ENCODE data around the gene RTCA.
"Not testable (repeated sequence)": the region's sequence is repeated elsewhere in the genome, so short reads cannot be mapped to it uniquely, and the experiment has no call there.

The RTCA gene

DNA sequence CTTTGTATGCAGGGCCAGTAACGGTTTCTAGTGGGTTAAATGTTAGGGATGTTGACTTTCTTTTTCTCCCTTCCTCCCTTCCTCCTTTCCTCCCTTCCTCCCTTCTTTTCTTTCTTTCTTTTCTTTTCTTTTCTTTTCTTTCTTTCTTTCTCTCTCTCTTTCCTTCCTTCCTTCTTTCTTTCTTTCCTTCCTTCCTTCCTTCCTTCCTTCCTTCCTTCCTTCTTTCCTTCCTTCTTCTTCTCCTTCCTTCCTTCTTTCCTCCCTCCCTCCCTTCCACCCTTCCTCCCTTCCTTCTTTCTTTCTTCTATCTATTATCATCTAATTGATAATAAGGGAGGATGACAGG lies 60.3 kb downstream of the RTCA start:
- H3K27me3 Mint-ChIP-seq (ENCODE audit: low read depth); H3K9me3 Mint-ChIP-seq; H3K4me3 Mint-ChIP-seq; DNase-seq (ENCODE audit: low spot score); H3K27ac Mint-ChIP-seq; H3K4me1 Mint-ChIP-seq (ENCODE audit: low read depth); H3K36me3 Mint-ChIP-seq (ENCODE audit: low read depth): not testable (repeated sequence)

DNA sequence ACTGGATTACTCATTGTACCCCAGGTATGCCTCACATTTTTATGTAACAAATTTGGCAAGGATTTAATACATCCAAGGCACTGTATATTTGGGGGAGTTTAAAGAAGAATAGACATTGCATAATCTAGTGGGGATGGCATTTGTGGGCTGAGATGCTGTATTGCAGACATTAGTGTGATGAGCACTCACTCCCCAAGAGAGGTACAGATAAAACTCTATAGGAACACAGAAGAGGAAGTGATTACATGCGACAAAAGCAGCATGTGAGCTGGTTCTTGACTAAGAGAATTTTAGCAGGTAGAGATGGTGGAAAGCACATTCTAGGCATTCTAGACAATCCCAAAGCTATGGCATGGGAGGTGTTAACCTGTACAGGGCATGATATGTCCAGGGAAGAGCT lies 62.1 kb downstream of the RTCA start:
- peaks cover 10% of the 10 kb centered on the region for H3K27me3 Mint-ChIP-seq (ENCODE audit: low read depth)
- no peaks in the 10 kb centered on the region for H3K36me3 Mint-ChIP-seq (ENCODE audit: low read depth)
- H3K9me3 Mint-ChIP-seq = no peaks in the 10 kb centered on the region
- peaks cover 2% of the 10 kb centered on the region for H3K4me1 Mint-ChIP-seq (ENCODE audit: low read depth)
- no peak overlapping the region for H3K4me3 Mint-ChIP-seq
- DNase-seq (ENCODE audit: low spot score) = no peak
- no peak overlapping the region for H3K27ac Mint-ChIP-seq

DNA sequence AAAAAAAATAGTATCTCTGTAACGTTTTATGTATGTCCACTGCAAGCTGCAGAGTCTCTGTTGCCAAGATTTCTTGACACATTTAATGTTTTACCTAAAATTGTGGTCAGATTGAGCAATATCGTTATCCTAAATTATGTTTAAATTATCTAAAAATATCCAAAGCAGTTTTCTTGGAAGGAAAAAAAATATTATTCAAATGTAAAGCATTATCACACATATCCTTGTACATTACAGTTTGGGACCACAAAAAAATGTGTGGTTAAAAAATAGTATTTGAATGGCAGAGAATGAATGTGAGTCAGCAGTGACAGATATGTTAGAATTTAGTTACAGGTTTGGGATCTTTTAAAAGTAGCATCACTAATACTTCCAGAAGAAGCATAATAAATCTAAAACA lies 65.1 kb downstream of the RTCA start:
- not testable (repeated sequence) for H3K4me3 Mint-ChIP-seq; H3K27ac Mint-ChIP-seq; DNase-seq (ENCODE audit: low spot score); H3K36me3 Mint-ChIP-seq (ENCODE audit: low read depth); H3K4me1 Mint-ChIP-seq (ENCODE audit: low read depth); H3K9me3 Mint-ChIP-seq
- H3K27me3 Mint-ChIP-seq (ENCODE audit: low read depth) = peaks cover 13% of the 10 kb centered on the region

DNA sequence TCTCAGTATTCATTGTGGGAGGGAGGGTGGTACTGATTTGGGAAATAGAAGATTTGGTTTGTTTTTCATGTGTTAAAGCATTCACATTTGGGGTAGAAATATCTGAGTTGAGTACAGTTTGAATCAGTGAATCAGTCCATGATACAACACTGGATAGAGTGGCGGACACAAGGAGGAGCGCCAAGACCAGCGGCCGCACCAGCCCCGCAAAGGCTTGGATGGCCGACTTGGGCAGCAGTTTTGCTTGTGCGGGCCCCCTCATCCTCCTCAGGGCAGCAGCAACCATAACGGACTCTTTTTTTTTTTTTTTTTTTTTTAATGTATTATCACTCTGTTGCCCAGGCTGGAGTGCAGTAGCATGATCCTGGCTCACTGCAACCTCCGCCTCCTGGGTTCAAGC lies 66.3 kb downstream of the RTCA start:
- no peak for DNase-seq (ENCODE audit: low spot score)
- H3K27me3 Mint-ChIP-seq (ENCODE audit: low read depth) = peaks cover 20% of the 10 kb centered on the region
- H3K4me3 Mint-ChIP-seq = no peak overlapping the region
- H3K27ac Mint-ChIP-seq = no peak overlapping the region
- H3K9me3 Mint-ChIP-seq = no peaks in the 10 kb centered on the region
- H3K4me1 Mint-ChIP-seq (ENCODE audit: low read depth) = no peaks in the 10 kb centered on the region
- H3K36me3 Mint-ChIP-seq (ENCODE audit: low read depth) = no peaks in the 10 kb centered on the region

DNA sequence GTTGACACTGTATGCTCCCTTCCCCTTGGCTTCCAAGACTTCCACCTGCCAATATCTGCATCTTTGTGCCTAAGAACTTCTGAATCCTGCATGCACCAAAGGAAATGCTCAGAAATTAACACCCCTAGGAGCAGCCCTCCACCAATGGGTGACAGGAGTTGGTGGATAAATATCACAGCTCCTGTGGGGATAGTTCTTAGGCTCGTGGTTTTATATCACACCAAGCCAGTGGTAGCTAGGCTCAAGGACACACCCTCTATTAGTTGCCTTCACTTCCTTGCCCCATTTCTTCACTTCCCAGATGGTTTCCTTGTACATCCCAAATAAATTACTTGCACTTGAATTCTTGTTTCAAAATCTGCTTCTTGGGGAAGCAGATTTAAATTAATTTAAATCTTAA lies 69.4 kb downstream of the RTCA start:
- no peaks in the 10 kb centered on the region for H3K36me3 Mint-ChIP-seq (ENCODE audit: low read depth)

DNA sequence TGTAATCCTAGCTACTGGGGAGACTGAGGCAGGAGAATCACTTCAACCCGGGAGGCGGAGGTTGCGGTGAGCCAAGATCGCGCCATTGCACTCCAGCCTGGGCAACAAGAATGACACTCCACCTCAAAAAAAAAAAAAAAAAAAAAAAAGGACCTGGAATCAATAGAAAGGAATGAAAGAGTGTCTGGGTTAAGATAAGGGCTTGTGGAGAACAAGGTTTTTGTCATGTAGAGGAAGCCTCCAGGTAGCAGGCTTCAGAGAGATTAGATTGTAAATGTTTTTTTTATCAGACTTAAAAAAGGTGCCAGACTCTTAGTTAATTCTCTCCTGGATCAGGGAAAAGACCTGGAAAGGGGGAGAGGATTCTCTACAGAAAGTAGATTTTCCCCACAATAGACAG lies 71.9 kb downstream of the RTCA start:
- not testable (repeated sequence) for H3K4me3 Mint-ChIP-seq; DNase-seq (ENCODE audit: low spot score); H3K4me1 Mint-ChIP-seq (ENCODE audit: low read depth); H3K9me3 Mint-ChIP-seq; H3K36me3 Mint-ChIP-seq (ENCODE audit: low read depth); H3K27ac Mint-ChIP-seq
- H3K27me3 Mint-ChIP-seq (ENCODE audit: low read depth) = peaks cover 27% of the 10 kb centered on the region

More for the DNA sequence above, 69.4 kb downstream of the RTCA start:
- H3K4me3 Mint-ChIP-seq = no peak overlapping the region
- H3K27me3 Mint-ChIP-seq (ENCODE audit: low read depth) = peaks cover 27% of the 10 kb centered on the region
- no peak overlapping the region for H3K27ac Mint-ChIP-seq
- no peaks in the 10 kb centered on the region for H3K4me1 Mint-ChIP-seq (ENCODE audit: low read depth)
- no peak for DNase-seq (ENCODE audit: low spot score)
- H3K9me3 Mint-ChIP-seq = no peaks in the 10 kb centered on the region

DNA sequence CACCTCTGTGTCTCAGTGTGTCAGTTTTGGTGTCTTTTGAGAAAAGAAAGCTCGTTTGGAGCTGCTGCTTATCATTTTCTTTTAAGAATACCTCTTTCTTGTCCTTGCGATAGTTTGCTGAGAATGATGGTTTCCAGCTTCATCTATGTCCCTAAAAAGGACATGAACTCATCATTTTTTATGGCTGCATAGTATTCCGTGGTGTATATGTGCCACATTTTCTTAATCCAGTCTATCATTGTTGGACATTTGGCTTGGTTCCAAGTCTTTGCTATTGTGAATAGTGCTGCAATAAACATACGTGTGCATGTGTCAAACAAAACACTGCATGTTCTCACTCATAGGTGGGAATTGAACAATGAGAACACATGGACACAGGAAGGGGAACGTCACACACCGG lies 73.7 kb downstream of the RTCA start:
- not testable (repeated sequence) for H3K4me3 Mint-ChIP-seq; H3K27ac Mint-ChIP-seq; H3K9me3 Mint-ChIP-seq; DNase-seq (ENCODE audit: low spot score); H3K4me1 Mint-ChIP-seq (ENCODE audit: low read depth); H3K36me3 Mint-ChIP-seq (ENCODE audit: low read depth)
- H3K27me3 Mint-ChIP-seq (ENCODE audit: low read depth) = peaks cover 30% of the 10 kb centered on the region

DNA sequence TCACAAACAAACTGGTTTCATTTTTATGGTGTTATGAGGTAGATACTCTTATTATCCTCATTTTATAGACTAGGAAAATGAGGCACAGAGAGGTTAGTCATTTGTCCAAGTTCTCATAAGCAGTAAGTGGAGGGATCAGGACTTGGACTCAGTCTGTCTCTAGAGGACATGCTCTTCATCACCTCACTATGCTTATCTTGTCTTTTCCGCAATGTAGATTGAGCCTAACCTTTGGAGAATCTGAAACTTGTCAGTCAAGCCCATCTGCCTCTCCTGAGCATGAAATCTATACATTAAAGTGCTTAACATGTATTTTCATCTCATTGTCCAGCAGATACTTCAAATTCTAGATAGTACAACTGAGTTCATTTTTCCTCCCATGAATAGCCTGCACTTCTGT lies 74.5 kb downstream of the RTCA start:
- no peaks in the 10 kb centered on the region for H3K9me3 Mint-ChIP-seq
- no peaks in the 10 kb centered on the region for H3K36me3 Mint-ChIP-seq (ENCODE audit: low read depth)
- H3K4me3 Mint-ChIP-seq = no peak overlapping the region
- H3K4me1 Mint-ChIP-seq (ENCODE audit: low read depth) = no peaks in the 10 kb centered on the region
- DNase-seq (ENCODE audit: low spot score) = no peak
- H3K27ac Mint-ChIP-seq = no peak overlapping the region
- peaks cover 30% of the 10 kb centered on the region for H3K27me3 Mint-ChIP-seq (ENCODE audit: low read depth)

DNA sequence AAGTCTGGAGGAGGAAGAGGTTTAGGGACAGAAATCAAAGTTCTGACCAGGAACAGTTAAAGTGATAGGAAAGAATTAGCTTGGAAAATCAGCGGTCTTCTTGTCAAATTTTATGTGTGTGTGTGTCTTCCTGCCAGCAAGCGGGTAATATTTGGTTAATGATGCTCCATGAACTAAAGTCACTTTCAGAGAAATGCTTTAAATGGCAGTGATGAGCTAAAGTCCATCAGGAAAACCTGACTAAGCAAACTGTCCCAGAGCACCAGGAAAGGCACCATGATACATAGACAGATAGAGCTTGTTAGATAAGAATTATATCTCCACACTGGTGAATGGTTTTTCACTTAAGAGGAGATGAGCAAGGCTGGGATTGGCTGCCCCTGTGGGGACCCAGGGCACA lies 76.3 kb downstream of the RTCA start:
- no peak for DNase-seq (ENCODE audit: low spot score)
- peaks cover 20% of the 10 kb centered on the region for H3K27me3 Mint-ChIP-seq (ENCODE audit: low read depth)
- H3K9me3 Mint-ChIP-seq = no peaks in the 10 kb centered on the region
- no peaks in the 10 kb centered on the region for H3K4me1 Mint-ChIP-seq (ENCODE audit: low read depth)
- no peak overlapping the region for H3K4me3 Mint-ChIP-seq
- no peaks in the 10 kb centered on the region for H3K36me3 Mint-ChIP-seq (ENCODE audit: low read depth)
- H3K27ac Mint-ChIP-seq = no peak overlapping the region

Data from T-helper 2 cell treated with Interferon-gamma antibody and Interleukin-4, amounts not matched to agents 5 μg/mL and 100 μg/mL, for 36 hours (primary cell).